GM21576 (cell line): ENCODE results near the gene DGKA.
"Not testable (repeated sequence)": the region's sequence is repeated elsewhere in the genome, so short reads cannot be mapped to it uniquely, and the experiment has no call there.

Experiments
- ATAC-seq: cut with Tn5 transposase; IDR thresholded peaks from one replicate; pipeline ENCODE4 v1.9.1; 2021; ENCODE audit warnings: mild to moderate bottlenecking, moderate library complexity; ENCODE audit not compliant: unreplicated experiment

Gene DGKA

DNA sequence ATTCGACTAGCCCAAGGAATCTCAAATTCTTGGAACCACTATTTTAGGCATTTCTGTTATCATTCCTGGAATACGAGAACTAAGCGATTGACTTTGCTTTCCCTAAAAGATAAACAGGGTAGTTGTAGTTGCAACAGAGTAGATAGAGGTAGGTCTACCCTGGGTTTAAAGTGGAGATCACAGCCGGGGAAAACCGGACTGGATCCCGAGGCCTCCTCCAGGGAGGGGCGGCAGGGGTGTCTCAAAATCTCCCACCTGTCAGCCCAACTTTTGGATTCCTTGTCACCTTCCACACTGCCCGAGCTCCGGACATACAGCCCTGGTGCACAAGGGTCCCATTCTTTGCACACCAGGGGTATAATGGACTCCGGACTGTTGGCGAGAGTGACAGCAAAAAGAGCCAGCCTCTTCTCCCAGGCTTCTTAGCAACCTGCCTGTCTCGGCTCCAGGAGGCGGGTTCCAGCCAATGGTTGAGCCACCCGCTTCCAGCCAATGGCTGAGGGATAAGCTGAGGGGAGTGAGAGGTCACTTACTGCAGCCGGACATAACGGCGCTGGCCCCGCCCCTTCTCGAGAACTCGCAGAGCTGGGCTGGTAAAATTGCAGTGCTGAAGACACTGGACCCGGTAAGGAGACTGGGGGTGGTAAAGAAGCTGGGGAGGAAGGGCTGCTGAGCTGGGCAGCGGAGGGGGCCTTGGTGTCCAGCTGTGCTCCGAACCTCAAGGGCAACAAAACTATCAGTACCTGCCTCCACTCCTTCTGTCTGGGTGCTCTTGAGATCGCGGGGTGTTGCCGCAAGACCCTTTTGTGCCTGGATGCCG is 66.0 kb downstream of the DGKA start, which contains the start of gene SUOX:
Gene SUOX (plus strand): TSS at position 562 of the 820 bp plus-strand sequence. CDS start 4,946 bp downstream, outside the sequence.
- ATAC-seq: peak; percentile 99

GRCh38 chr12:55997535-55997859 is 66.5 kb downstream of the DGKA start:
- ATAC-seq: no peak

DNA sequence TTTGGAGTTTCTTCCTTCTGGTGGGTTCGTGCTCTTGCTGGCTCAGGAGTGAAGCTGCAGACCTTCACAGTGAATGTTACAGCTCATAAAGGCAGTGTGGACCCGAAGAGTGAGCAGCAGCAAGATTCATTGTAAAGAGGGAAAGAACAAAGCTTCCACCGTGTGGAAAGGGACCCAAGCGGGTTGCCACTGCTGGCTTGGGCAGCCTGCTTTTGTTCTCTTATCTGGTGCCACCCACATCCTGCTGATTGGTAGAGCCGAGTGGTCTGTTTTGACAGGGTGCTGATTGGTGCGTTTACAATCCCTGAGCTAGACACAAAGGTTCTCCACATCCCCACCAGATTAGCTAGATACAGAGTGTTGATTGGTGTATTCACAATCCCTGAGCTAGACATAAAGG is 68.6 kb downstream of the DGKA start:
- not testable (repeated sequence) for ATAC-seq

- ATAC-seq: not testable (repeated sequence)
These were observed 69.1 kb downstream of the DGKA start for GRCh38 chr12:55999999-56000540.

- no peak for ATAC-seq
These were observed 70.6 kb downstream of the DGKA start for GRCh38 chr12:56001487-56002100.

DNA sequence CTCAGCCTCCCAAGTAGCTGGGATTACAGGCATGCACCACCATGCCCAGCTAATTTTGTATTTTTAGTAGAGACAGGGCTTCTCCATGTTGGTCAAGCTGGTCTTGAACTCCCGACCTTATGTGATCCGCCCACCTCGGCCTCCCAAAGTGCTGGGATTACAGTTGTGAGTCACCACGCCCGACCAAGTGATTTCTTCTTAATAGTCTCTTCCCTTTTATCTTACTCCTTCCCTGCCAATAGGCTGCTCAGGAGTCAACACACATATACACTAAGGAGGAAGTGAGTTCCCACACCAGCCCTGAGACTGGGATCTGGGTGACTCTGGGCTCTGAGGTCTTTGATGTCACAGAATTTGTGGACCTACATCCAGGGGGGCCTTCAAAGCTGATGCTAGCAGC is 72.4 kb downstream of the DGKA start:
- ATAC-seq: not testable (repeated sequence)
